GM12878 (cell line): ENCODE results near the gene JUND. TPM values are rescaled to one million over a fixed set of nuclear protein-coding genes. Genes with fewer than 3 reads are reported as not detected.

Experiments used
- BCL11A ChIP-seq: IDR thresholded peaks from 2 replicates; pipeline ENCODE4 v1.6.1; 2011; ENCODE audit warnings: low read depth, low read length
- EP300 ChIP-seq, 2 experiments: fragments of 150-350 bp in 1 of 2; IDR thresholded peaks; 2 replicates each; pipeline ENCODE4 v1.6.1; 2011 to 2012; ENCODE audit warnings: low read depth in 2 of 2, low read length in 2 of 2, borderline replicate concordance in 1 of 2, improper control_type of control experiment in 1 of 2, inconsistent platforms in 1 of 2; ENCODE audit not compliant: control insufficient read depth in 1 of 2
- IRF4 ChIP-seq: IDR thresholded peaks from 2 replicates; pipeline ENCODE4 v1.6.1; 2011; ENCODE audit warnings: low read depth, low read length
- KLF5 ChIP-seq: fragments of 450-650 bp; IDR thresholded peaks from 2 replicates; pipeline ENCODE4 v1.6.1; 2014; ENCODE audit warnings: mild to moderate bottlenecking; ENCODE audit not compliant: partially characterized antibody
- MEF2B ChIP-seq: fragments of 450-650 bp; IDR thresholded peaks from 2 replicates; pipeline ENCODE4 v1.6.1; 2018; ENCODE audit warnings: mild to moderate bottlenecking, moderate library complexity; ENCODE audit not compliant: partially characterized antibody, poor library complexity, severe bottlenecking
- MTA2 ChIP-seq: fragments of 450-650 bp; IDR thresholded peaks from 2 replicates; pipeline ENCODE4 v1.6.1; 2016; ENCODE audit warnings: low read depth, mild to moderate bottlenecking, moderate library complexity
- MTA3 ChIP-seq: IDR thresholded peaks from 2 replicates; pipeline ENCODE4 v1.6.1; 2012; ENCODE audit warnings: low read length, inconsistent platforms, borderline replicate concordance
- NFXL1 ChIP-seq: fragments of 450-650 bp; IDR thresholded peaks from 2 replicates; pipeline ENCODE4 v1.6.1; 2017; ENCODE audit warnings: antibody characterized with exemption, mild to moderate bottlenecking, borderline replicate concordance
- NFYA ChIP-seq: IDR thresholded peaks from 2 replicates; pipeline ENCODE4 v1.6.1; 2011; ENCODE audit warnings: low read depth, mild to moderate bottlenecking, low read length, improper control_type of control experiment, borderline replicate concordance
- RCOR1 ChIP-seq: conservative IDR thresholded peaks from 2 replicates; pipeline ENCODE4 v1.6.1; 2012; ENCODE audit warnings: low read depth, low read length, improper control_type of control experiment
- SIN3A ChIP-seq: IDR thresholded peaks from 2 replicates; pipeline ENCODE4 v1.6.1; 2012; ENCODE audit warnings: low read depth, low read length, improper control_type of control experiment
- SMAD5 ChIP-seq: IDR thresholded peaks from 2 replicates; pipeline ENCODE4 v1.6.1; 2016; ENCODE audit warnings: antibody characterized with exemption, low read depth
- SP1 ChIP-seq: IDR thresholded peaks from one replicate; pipeline ENCODE4 v1.6.1; 2011; ENCODE audit warnings: low read depth, low read length
- SREBF1 ChIP-seq: IDR thresholded peaks from 2 replicates; pipeline ENCODE4 v1.6.1; 2012; ENCODE audit warnings: mild to moderate bottlenecking, low read length
- YY1 ChIP-seq: IDR thresholded peaks from 2 replicates; pipeline ENCODE4 v1.6.1; 2011; ENCODE audit warnings: low read depth, mild to moderate bottlenecking, low read length
- ZNF207 ChIP-seq: fragments of 450-650 bp; IDR thresholded peaks from 2 replicates; pipeline ENCODE4 v1.6.1; 2014; ENCODE audit warnings: antibody characterized with exemption, mild to moderate bottlenecking, borderline replicate concordance
- ZNF217 ChIP-seq: fragments of 450-650 bp; IDR thresholded peaks from 2 replicates; pipeline ENCODE4 v1.6.1; 2017; ENCODE audit warnings: antibody characterized with exemption, mild to moderate bottlenecking
- polyA plus RNA-seq, 11 experiments: library from polyadenylated mRNA; depleted of rRNA in 4 of 11; unstranded in 6 of 11; stranded (reverse) in 5 of 11; fragments of >200 nt; fragmentation: Nextera tagmentation in 4 of 11; fragmentation: Illumina TruSeq in 1 of 11; extraction: Ambion mirVana in 4 of 11; extraction: Trizol in 1 of 11; gene quantifications; 1 replicate in 1 of 11; 2 replicates in 10 of 11; pipeline versions ENCODE4 v1.2.1 to v1.2.3, GENCODE V29; 2011 to 2016; ENCODE audit warnings: inconsistent platforms in 2 of 11, missing spikeins in 2 of 11, low read depth in 1 of 11
- total RNA-seq, 4 experiments: library from RNA; depleted of rRNA in 3 of 4; stranded (reverse); fragments of >200 nt in 3 of 4; fragmentation: Illumina TruSeq in 1 of 4; extraction: Trizol in 1 of 4; gene quantifications; 2 replicates each; pipeline versions ENCODE4 v1.2.1 to v1.2.3, GENCODE V29; 2013 to 2021
- TF ChIP-seq, protein P1 (sequence below): fragments of 450-650 bp; formaldehyde crosslinking; IDR thresholded peaks from 2 replicates; pipeline ENCODE4 v1.4.0; 2022; ENCODE audit warnings: mild to moderate bottlenecking, moderate library complexity
- TF ChIP-seq, protein P2 (sequence below): fragments of 450-650 bp; IDR thresholded peaks from 2 replicates; pipeline ENCODE4 v1.6.1; 2016; ENCODE audit warnings: mild to moderate bottlenecking
- TF ChIP-seq, protein P3 (sequence below): fragments of 450-650 bp; IDR thresholded peaks from 2 replicates; pipeline ENCODE4 v1.6.1; 2016; ENCODE audit warnings: mild to moderate bottlenecking, moderate library complexity, borderline replicate concordance
- TF ChIP-seq, protein P4 (sequence below): IDR thresholded peaks from 2 replicates; pipeline ENCODE4 v1.6.1; 2011; ENCODE audit warnings: borderline replicate concordance, low read depth, mild to moderate bottlenecking, moderate library complexity, mixed read lengths, low read length; ENCODE audit not compliant: insufficient read depth; ENCODE audit errors: extremely low read length

The JUND gene
- total and polyA plus RNA-seq, 10 of the 15 experiments (the other 5 are each of a cell fraction or from before 2014, with no cell fraction given) = 7.4 to 164 (median 18.8) TPM

DNA sequence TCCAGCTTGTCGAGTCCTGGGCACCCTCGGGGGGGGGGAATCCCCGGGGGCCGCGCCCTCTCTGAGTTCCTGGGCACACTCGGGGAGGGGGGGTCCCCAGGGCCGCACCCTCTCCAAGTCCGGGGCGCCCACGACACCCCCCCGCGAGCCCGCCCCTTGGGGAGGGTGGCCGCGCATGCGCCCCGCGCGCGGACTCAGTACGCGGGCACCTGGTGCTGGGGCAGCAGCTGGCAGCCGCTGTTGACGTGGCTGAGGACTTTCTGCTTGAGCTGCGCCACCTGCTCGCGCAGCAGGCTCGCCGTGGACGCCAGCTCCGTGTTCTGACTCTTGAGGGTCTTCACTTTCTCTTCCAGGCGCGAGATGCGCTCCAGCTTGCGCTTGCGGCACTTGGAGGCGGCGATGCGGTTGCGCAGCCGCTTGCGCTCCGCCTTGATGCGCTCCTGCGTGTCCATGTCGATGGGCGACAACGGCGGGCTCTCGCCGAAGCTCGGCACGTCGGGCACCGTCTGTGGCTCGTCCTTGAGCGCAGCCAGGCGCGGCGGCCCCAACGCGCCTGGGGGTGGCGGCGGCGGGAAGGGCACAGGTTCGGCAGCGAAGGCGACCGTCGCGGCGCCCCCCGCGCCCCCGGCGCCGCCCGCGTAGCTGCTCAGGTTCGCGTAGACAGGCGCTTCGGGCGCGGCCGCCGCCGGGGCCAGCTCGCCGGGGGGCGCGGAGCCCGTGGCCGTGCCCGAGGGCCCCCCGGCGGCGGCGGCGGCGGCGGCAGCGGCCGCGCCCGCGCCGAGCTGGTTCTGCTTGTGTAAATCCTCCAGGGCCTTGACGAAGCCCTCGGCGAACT, 958 bp downstream of the JUND start (continued):
- TF ChIP-seq ZNF207 (peak; percentile 89; the same call in 1 of the 2 replicates), MEF2B (peak; percentile 47), SP1 (no peak), SIN3A (no peak), SREBF1 (no peak), NFXL1 (no peak), BCL11A (no peak), NFYA (no peak), YY1 (no peak; the same call in 1 of the 2 replicates), MTA2 (no peak), EP300 (IDR thresholded peaks at IDR 0.05; ENCODE audit: borderline replicate concordance in 1 of 2, control insufficient read depth in 1 of 2, low read depth in 2 of 2, low read length in 2 of 2) (peak in 1 of 2 experiments; percentile 7; a peak in 1 of 4 replicates), MTA3 (no peak), RCOR1 (no peak), ZNF217 (no peak), IRF4 (no peak), SMAD5 (0 out of 2 replicates have a peak, but pooled peaks have one; percentile 42), KLF5 (peak; percentile 75)
- TF ChIP-seq, protein P1, sequence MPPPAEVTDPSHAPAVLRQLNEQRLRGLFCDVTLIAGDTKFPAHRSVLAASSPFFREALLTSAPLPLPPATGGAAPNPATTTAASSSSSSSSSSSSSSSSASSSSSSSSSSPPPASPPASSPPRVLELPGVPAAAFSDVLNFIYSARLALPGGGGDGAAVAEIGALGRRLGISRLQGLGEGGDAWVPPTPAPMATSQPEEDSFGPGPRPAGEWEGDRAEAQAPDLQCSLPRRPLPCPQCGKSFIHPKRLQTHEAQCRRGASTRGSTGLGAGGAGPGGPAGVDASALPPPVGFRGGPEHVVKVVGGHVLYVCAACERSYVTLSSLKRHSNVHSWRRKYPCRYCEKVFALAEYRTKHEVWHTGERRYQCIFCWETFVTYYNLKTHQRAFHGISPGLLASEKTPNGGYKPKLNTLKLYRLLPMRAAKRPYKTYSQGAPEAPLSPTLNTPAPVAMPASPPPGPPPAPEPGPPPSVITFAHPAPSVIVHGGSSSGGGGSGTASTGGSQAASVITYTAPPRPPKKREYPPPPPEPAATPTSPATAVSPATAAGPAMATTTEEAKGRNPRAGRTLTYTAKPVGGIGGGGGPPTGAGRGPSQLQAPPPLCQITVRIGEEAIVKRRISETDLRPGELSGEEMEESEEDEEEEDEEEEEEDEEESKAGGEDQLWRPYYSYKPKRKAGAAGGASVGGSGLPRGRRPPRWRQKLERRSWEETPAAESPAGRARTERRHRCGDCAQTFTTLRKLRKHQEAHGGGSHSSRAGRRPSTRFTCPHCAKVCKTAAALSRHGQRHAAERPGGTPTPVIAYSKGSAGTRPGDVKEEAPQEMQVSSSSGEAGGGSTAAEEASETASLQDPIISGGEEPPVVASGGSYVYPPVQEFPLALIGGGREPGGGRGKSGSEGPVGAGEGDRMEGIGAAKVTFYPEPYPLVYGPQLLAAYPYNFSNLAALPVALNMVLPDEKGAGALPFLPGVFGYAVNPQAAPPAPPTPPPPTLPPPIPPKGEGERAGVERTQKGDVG (CRISPR knock-in tag) = no peak
- TF ChIP-seq, protein P2, sequence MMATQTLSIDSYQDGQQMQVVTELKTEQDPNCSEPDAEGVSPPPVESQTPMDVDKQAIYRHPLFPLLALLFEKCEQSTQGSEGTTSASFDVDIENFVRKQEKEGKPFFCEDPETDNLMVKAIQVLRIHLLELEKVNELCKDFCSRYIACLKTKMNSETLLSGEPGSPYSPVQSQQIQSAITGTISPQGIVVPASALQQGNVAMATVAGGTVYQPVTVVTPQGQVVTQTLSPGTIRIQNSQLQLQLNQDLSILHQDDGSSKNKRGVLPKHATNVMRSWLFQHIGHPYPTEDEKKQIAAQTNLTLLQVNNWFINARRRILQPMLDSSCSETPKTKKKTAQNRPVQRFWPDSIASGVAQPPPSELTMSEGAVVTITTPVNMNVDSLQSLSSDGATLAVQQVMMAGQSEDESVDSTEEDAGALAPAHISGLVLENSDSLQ = peak; percentile 44; the same call in 1 of the 2 replicates
- TF ChIP-seq, protein P3, sequence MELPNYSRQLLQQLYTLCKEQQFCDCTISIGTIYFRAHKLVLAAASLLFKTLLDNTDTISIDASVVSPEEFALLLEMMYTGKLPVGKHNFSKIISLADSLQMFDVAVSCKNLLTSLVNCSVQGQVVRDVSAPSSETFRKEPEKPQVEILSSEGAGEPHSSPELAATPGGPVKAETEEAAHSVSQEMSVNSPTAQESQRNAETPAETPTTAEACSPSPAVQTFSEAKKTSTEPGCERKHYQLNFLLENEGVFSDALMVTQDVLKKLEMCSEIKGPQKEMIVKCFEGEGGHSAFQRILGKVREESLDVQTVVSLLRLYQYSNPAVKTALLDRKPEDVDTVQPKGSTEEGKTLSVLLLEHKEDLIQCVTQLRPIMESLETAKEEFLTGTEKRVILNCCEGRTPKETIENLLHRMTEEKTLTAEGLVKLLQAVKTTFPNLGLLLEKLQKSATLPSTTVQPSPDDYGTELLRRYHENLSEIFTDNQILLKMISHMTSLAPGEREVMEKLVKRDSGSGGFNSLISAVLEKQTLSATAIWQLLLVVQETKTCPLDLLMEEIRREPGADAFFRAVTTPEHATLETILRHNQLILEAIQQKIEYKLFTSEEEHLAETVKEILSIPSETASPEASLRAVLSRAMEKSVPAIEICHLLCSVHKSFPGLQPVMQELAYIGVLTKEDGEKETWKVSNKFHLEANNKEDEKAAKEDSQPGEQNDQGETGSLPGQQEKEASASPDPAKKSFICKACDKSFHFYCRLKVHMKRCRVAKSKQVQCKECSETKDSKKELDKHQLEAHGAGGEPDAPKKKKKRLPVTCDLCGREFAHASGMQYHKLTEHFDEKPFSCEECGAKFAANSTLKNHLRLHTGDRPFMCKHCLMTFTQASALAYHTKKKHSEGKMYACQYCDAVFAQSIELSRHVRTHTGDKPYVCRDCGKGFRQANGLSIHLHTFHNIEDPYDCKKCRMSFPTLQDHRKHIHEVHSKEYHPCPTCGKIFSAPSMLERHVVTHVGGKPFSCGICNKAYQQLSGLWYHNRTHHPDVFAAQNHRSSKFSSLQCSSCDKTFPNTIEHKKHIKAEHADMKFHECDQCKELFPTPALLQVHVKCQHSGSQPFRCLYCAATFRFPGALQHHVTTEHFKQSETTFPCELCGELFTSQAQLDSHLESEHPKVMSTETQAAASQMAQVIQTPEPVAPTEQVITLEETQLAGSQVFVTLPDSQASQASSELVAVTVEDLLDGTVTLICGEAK = no peak
- TF ChIP-seq, protein P4, sequence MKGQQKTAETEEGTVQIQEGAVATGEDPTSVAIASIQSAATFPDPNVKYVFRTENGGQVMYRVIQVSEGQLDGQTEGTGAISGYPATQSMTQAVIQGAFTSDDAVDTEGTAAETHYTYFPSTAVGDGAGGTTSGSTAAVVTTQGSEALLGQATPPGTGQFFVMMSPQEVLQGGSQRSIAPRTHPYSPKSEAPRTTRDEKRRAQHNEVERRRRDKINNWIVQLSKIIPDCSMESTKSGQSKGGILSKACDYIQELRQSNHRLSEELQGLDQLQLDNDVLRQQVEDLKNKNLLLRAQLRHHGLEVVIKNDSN = no peak
